ENCODE data around the gene RHD.

GRCh38 chr1:25243907-25244306 lies 28.4 kb upstream of the RHD start:
- no peak for TF ChIP-seq POLR2A (IDR thresholded peaks at IDR 0.05)
- TF ChIP-seq CTCF (IDR thresholded peaks at IDR 0.05) = no peak

Data from testis (tissue), 2 donors.